HepG2 (cell line): ENCODE data around the gene IGFALS. TPM values are rescaled to one million over a fixed set of nuclear protein-coding genes. Genes with fewer than 3 reads are reported as not detected.

Experiments used
- ATAC-seq: fragments of 200-7000 bp; cut with Tn5 transposase; 3 replicates; pipeline ENCODE4 v1.9.1; 2020; ENCODE audit warnings: mild to moderate bottlenecking, moderate library complexity
- BruUV-seq: library from RNA; stranded (reverse); fragments of 400-500 nt; replicated peaks from 2 replicates; lab custom pipeline; 2021; lab: Mats Ljungman, UMichigan
- CTCF ChIA-PET: fragments of 300-600 bp; formaldehyde crosslinking; extraction: SDS; loops from one replicate; lab custom pipeline; 2021; ENCODE audit warnings: low total read pairs, inconsistent platforms, low intra/inter-chr PET ratio; lab: Yijun Ruan, JAX
- POLR2A ChIA-PET: fragments of 350-600 bp; sonication (Branson Sonifier 250); formaldehyde crosslinking; loops from one replicate; lab custom pipeline; 2020; ENCODE audit warnings: antibody characterized with exemption, inconsistent platforms; lab: Yijun Ruan, JAX
- DNase-seq: peaks from one replicate; pipeline ENCODE4 v3.0.0-alpha.2; 2015; ENCODE audit warnings: low spot score
- FAIRE-seq: peaks from 3 replicates; lab custom pipeline; 2011; peaks lifted over from hg19 to GRCh38; lab: Jason Lieb, UNC
- H2AFZ ChIP-seq: one replicate; pipeline ENCODE4 v1.6.1; 2011; ENCODE audit warnings: low read length, inconsistent platforms
- H3K27ac ChIP-seq: fragments of 300-600 bp; 3 replicates; pipeline ENCODE4 v1.8.0; 2011; ENCODE audit warnings: mixed run types, mild to moderate bottlenecking, mixed read lengths, low read length, inconsistent platforms; ENCODE audit not compliant: insufficient read depth; ENCODE audit errors: extremely low read length
- H3K27me3 ChIP-seq, 2 experiments: fragments of 200-600 bp in 1 of 2; 2 replicates in 1 of 2; 3 replicates in 1 of 2; pipeline versions ENCODE4 v1.6.0 to v1.8.0; 2011; ENCODE audit warnings: low read length in 2 of 2, mild to moderate bottlenecking in 2 of 2, moderate library complexity in 2 of 2, inconsistent platforms in 1 of 2; ENCODE audit not compliant: insufficient read depth in 2 of 2, control insufficient read depth in 1 of 2
- H3K36me3 ChIP-seq, 2 experiments: fragments of 200-600 bp in 1 of 2; replicated peaks in 1 of 2; 2 replicates in 1 of 2; 3 replicates in 1 of 2; pipeline versions ENCODE4 v1.5.1 to v1.8.0; 2011; ENCODE audit warnings: low read length in 2 of 2, inconsistent platforms in 1 of 2; ENCODE audit not compliant: insufficient read depth in 2 of 2, control insufficient read depth in 1 of 2
- H3K4me1 ChIP-seq: 2 replicates; pipeline ENCODE4 v1.5.1; 2012; ENCODE audit warnings: low read length, inconsistent platforms; ENCODE audit not compliant: insufficient read depth
- H3K4me2 ChIP-seq: 2 replicates; pipeline ENCODE4 v1.6.0; 2011; ENCODE audit warnings: low read depth, low read length, inconsistent platforms
- H3K4me3 ChIP-seq, 3 experiments: fragments of 200-600 bp in 1 of 3; sonication (generic), shearing (Covaris generic) in 1 of 3; replicated peaks in 1 of 3; 2 replicates each; pipeline ENCODE4 v1.5.1; 2011 to 2016; ENCODE audit warnings: low read length in 3 of 3, inconsistent platforms in 2 of 3, low read depth in 2 of 3, mild to moderate bottlenecking in 2 of 3, control low read depth in 1 of 3, mixed read lengths in 1 of 3; ENCODE audit not compliant: insufficient read depth in 1 of 3
- H3K79me2 ChIP-seq: one replicate; pipeline ENCODE4 v1.6.1; 2011; ENCODE audit warnings: low read length, inconsistent platforms; ENCODE audit not compliant: insufficient read depth
- H3K9ac ChIP-seq: 2 replicates; pipeline ENCODE4 v1.6.0; 2011; ENCODE audit warnings: mild to moderate bottlenecking, low read depth, low read length, inconsistent platforms; ENCODE audit not compliant: insufficient read depth
- H3K9me3 ChIP-seq: 2 replicates; pipeline ENCODE4 v1.5.1; 2012; ENCODE audit warnings: mild to moderate bottlenecking, low read length
- H4K20me1 ChIP-seq: 2 replicates; pipeline ENCODE4 v1.6.0; 2011; ENCODE audit warnings: inconsistent platforms, mild to moderate bottlenecking, low read length, moderate library complexity; ENCODE audit not compliant: insufficient read depth
- ELF3 ChIP-seq: IDR thresholded peaks from 2 replicates; pipeline ENCODE4 v1.6.1; 2016; ENCODE audit warnings: missing genetic modification reagents, missing compliant biosample characterization
- PAWR ChIP-seq: sonication (generic); formaldehyde crosslinking; IDR thresholded peaks from 2 replicates; pipeline ENCODE4 v1.4.0; 2020; ENCODE audit warnings: missing genetic modification reagents, mild to moderate bottlenecking, borderline replicate concordance
- TEF ChIP-seq: sonication (generic); formaldehyde crosslinking; IDR thresholded peaks from 2 replicates; pipeline ENCODE4 v1.5.0; 2020; ENCODE audit warnings: missing genetic modification reagents
- U2AF1 ChIP-seq: fragments of 200-400 bp; formaldehyde crosslinking; optimal IDR thresholded peaks from 2 replicates; pipeline ENCODE3; 2017; ENCODE audit warnings: mild to moderate bottlenecking, low read depth, low read length
- ZFP90 ChIP-seq: sonication (generic); formaldehyde crosslinking; IDR thresholded peaks from 2 replicates; pipeline ENCODE4 v1.8.0; 2022; ENCODE audit warnings: missing genetic modification reagents, mild to moderate bottlenecking, inconsistent platforms, borderline replicate concordance
- ZNF17 ChIP-seq: sonication (generic); formaldehyde crosslinking; IDR thresholded peaks from 2 replicates; pipeline ENCODE4 v1.5.0; 2020; ENCODE audit warnings: mild to moderate bottlenecking, missing genetic modification reagents
- ZNF33A ChIP-seq: sonication (generic); formaldehyde crosslinking; IDR thresholded peaks from 2 replicates; pipeline ENCODE4 v1.5.1; 2020; ENCODE audit warnings: missing genetic modification reagents, mild to moderate bottlenecking, moderate library complexity, borderline replicate concordance
- ZNF484 ChIP-seq: sonication (generic); formaldehyde crosslinking; IDR thresholded peaks from 2 replicates; pipeline ENCODE4 v1.5.1; 2020; ENCODE audit warnings: mild to moderate bottlenecking, low read depth, missing genetic modification reagents, borderline replicate concordance
- WGBS: methylation state at CpG from one replicate; pipeline ENCODE4 v1.1.6; 2017; ENCODE audit warnings: low lambda C conversion rate; 5-methylcytosine and 5-hydroxymethylcytosine counted together
- in situ Hi-C: cut with HindIII; loops from 2 replicates; pipeline ENCODE4 v1.10.0; 2017; ENCODE audit warnings: low pct_unique_long_range_greater_than_20kb; ENCODE audit not compliant: extremely low pct_ligation_motif_present
- intact Hi-C: fragments of 100-400 bp; cut with micrococcal nuclease; formaldehyde crosslinking; loops from one replicate; pipeline ENCODE4 v1.10.0; 2022; ENCODE audit not compliant: unreplicated experiment
- polyA plus RNA-seq, 8 experiments: library from polyadenylated mRNA; depleted of rRNA in 3 of 8; stranded (reverse) in 7 of 8; unstranded in 1 of 8; fragments of >200 nt; fragmentation: Illumina TruSeq in 4 of 8; extraction: Trizol in 4 of 8; gene quantifications; 2 replicates each; pipeline versions ENCODE4 v1.2.1 to v1.2.3, GENCODE V29; 2011 to 2016; ENCODE audit warnings: low read depth in 4 of 8, missing spikeins in 1 of 8, mixed read lengths in 1 of 8; ENCODE audit not compliant: insufficient read depth in 1 of 8
- total RNA-seq, 5 experiments: library from RNA; depleted of rRNA; stranded (reverse); fragments of >200 nt; fragmentation: Illumina TruSeq; extraction: Trizol; gene quantifications; 2 replicates each; pipeline ENCODE4 v1.2.3, GENCODE V29; 2016; ENCODE audit warnings: low read depth in 1 of 5
- TF ChIP-seq, protein P1 (sequence below): sonication (generic); formaldehyde crosslinking; IDR thresholded peaks from 2 replicates; pipeline ENCODE4 v1.4.0; 2020; ENCODE audit warnings: low read depth, missing genetic modification reagents
- TF ChIP-seq, protein P2 (sequence below): sonication (generic); formaldehyde crosslinking; IDR thresholded peaks from 2 replicates; pipeline ENCODE4 v1.4.0; 2020; ENCODE audit warnings: mild to moderate bottlenecking, missing genetic modification reagents

Gene IGFALS
- total and polyA plus RNA-seq, 2 of the 13 experiments (the other 11 are each of a cell fraction or from before 2014, with no cell fraction given), result 0.34 to 2.4 TPM

GRCh38 chr16:1762196-1762878 is 31.2 kb downstream of the IGFALS start:
- no peak overlapping the region for H2AFZ ChIP-seq
- intact Hi-C loops (no loop called here), in situ Hi-C loops (no loop called here)
- no peak for ATAC-seq
- POLR2A ChIA-PET, result no interaction called here
- no peak overlapping the region for H3K4me2 ChIP-seq
- H3K4me3 ChIP-seq, result no peak overlapping the region
- H3K4me1 ChIP-seq, result peaks cover 9% of the 10 kb centered on the region
- no peaks in the 10 kb centered on the region for H3K79me2 ChIP-seq
- H3K27me3 ChIP-seq, result no peaks in the 10 kb centered on the region
- no peak overlapping the region for H3K27ac ChIP-seq
- H3K9me3 ChIP-seq, result no peaks in the 10 kb centered on the region
- H4K20me1 ChIP-seq, result no peaks in the 10 kb centered on the region
- H3K36me3 ChIP-seq, result peaks cover 22 to 35% of the 10 kb centered on the region in 2 experiments; a peak in 4 of 5 replicates
- WGBS, result 97% methylated on average over 20 of the region's 30 CpGs
- CTCF ChIA-PET, result no interaction called here
- no peak for DNase-seq
- TF ChIP-seq ZFP90 (no peak), ELF3 (no peak), TEF (CRISPR knock-in tag) (no peak), ZNF17 (CRISPR knock-in tag) (no peak), ZNF484 (no peak), PAWR (CRISPR knock-in tag) (no peak), U2AF1 (no peak), ZNF33A (CRISPR knock-in tag) (no peak)
- TF ChIP-seq, protein P1, sequence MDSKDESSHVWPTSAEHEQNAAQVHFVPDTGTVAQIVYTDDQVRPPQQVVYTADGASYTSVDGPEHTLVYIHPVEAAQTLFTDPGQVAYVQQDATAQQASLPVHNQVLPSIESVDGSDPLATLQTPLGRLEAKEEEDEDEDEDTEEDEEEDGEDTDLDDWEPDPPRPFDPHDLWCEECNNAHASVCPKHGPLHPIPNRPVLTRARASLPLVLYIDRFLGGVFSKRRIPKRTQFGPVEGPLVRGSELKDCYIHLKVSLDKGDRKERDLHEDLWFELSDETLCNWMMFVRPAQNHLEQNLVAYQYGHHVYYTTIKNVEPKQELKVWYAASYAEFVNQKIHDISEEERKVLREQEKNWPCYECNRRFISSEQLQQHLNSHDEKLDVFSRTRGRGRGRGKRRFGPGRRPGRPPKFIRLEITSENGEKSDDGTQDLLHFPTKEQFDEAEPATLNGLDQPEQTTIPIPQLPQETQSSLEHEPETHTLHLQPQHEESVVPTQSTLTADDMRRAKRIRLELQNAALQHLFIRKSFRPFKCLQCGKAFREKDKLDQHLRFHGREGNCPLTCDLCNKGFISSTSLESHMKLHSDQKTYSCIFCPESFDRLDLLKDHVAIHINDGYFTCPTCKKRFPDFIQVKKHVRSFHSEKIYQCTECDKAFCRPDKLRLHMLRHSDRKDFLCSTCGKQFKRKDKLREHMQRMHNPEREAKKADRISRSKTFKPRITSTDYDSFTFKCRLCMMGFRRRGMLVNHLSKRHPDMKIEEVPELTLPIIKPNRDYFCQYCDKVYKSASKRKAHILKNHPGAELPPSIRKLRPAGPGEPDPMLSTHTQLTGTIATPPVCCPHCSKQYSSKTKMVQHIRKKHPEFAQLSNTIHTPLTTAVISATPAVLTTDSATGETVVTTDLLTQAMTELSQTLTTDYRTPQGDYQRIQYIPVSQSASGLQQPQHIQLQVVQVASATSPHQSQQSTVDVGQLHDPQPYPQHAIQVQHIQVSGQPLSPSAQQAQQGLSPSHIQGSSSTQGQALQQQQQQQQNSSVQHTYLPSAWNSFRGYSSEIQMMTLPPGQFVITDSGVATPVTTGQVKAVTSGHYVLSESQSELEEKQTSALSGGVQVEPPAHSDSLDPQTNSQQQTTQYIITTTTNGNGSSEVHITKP (CRISPR knock-in tag), result no peak
- TF ChIP-seq, protein P2, sequence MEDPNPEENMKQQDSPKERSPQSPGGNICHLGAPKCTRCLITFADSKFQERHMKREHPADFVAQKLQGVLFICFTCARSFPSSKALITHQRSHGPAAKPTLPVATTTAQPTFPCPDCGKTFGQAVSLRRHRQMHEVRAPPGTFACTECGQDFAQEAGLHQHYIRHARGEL (CRISPR knock-in tag), result no peak
- no TSS peak for BruUV-seq
- H3K9ac ChIP-seq, result no peak overlapping the region
- FAIRE-seq, result no peak
